Keratinocyte (primary cell): ENCODE measurements around the gene BAG5.

Source experiments
- CTCF ChIP-seq, 3 experiments: IDR thresholded peaks in 1 of 3; conservative IDR thresholded peaks in 1 of 3; optimal IDR thresholded peaks in 1 of 3; 2 replicates in 2 of 3; 3 replicates in 1 of 3; pipeline versions ENCODE3 to v1.5.1; 2011; ENCODE audit warnings: low read length in 3 of 3, mild to moderate bottlenecking in 3 of 3, moderate library complexity in 2 of 3, control low read depth in 1 of 3, inconsistent platforms in 1 of 3; ENCODE audit not compliant: insufficient read depth in 2 of 3; ENCODE audit errors: extremely low read depth in 1 of 3
- EZH2 ChIP-seq: IDR thresholded peaks from one replicate; pipeline ENCODE4 v1.6.1; 2012; ENCODE audit warnings: inconsistent platforms, mild to moderate bottlenecking, low read length, moderate library complexity

- TF ChIP-seq CTCF (optimal IDR thresholded peaks at IDR 0.05 in 1 of 3, IDR thresholded peaks at IDR 0.05 in 1 of 3, conservative IDR thresholded peaks at IDR 0.05 in 1 of 3; ENCODE audit: extremely low read depth in 1 of 3, insufficient read depth in 2 of 3, low read length in 3 of 3) (no peak), EZH2 (no peak)
Measured at GRCh38 chr14:103536693-103537092, 25.8 kb downstream of the BAG5 start.
